CD4-positive, alpha-beta T cell treated with Interleukin-21 for 1 hour (primary cell): ENCODE data around the gene PARN.

Experiments
- DNase-seq: peaks from one replicate; pipeline ENCODE4 v3.0.0-alpha.2; 2020

The PARN gene

DNA sequence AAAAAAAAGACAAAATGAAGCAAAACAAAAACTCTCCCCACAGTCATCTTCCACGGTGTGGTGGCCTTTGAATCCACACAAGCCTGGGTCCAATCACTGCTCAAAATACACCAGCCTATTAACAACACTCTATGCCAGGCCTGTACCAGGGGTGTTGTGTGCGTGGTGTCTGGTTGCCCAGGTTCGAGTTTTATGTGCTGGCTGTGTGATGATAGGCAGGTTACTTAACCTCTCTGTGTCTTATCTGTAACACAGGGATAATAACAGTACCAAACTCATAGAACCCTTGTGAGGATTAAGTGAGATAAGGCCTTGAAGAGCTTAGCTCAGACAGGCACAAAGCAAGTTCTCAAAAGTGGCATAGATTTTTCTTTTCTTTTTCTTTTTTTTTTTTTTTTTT is 235.2 kb downstream of the PARN start:
- no peak for DNase-seq

DNA sequence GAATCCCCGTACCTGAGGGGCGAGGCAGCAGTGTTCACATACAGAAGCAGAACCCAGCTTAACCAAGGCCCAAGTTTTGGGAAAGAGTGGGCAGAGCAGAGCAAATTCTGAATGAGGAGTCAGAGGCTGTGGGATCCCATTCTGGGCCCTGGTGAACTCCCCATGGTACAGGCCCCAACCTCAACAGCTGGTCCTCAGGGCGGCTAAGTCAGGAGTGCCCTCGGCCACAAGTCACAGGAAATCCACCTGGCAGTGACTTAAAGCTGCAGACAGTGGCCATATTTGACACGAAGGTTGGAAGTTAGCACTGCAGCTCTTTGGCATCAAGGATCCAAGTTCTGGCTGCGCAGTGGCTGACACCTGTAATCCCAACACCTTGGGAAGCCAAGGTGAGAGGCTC is 237.1 kb downstream of the PARN start:
- DNase-seq = no peak

DNA sequence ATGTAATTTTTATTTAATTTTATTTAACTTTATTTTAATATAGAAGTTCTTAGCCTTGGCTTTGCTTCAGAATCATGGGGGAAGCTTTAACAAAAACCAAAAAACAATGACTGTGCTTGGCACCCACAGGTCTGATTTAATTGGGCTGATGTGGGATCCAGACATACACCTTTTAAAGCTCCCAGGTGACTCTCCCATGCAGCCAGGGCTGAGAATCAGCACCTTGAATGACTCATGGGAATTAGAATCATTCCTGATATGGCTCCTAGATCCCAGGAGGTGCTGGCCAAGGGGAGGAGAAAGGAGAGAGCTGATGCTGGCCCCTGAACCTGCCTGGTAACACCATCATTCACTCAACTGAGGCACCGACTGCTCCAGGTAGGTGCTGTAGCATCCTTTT is 240.7 kb downstream of the PARN start:
- no peak for DNase-seq

DNA sequence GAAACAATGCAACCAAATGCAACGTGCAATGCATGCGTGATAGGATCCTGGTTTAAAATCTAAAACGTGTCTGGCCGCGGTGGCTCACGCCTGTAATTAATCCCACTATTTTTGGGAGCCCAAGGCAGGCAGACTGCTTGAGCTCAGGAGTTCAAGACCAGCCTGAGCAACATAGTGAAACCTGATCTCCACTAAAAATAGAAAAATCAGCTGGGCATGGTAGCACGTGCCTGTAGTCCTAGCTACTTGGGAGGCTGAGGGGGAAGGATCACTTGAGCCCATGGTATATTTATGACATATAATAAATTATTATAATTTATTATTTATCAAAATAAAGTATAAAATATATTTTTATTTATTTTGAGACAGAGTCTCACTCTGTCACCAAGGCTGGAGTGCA is 241.8 kb downstream of the PARN start:
- no peak for DNase-seq

DNA sequence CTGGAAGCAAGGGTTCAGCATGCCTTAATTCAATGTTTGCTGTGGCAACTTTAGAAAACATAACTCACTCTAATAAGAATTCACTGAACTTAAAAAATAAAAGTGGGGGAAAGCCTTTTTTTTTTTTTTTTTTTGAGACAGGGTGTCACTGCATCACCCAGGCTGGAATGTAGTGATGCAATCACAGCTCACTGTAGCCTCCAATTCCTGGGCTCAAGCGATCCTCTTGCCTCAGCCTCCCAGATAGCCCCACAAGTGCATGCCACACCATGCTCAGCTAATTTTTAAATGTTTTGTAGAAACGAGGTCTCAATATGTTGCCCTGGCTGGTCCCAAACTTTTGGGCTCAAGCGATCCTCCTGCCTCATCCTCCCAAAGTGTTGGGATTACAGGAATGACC is 243.9 kb downstream of the PARN start:
- no peak for DNase-seq
